Neural progenitor cell (in vitro differentiated cells): ENCODE data around the gene CELF5.

Experiments used
- CTCF ChIP-seq: fragments of 200-600 bp; sonication (generic); IDR thresholded peaks from 2 replicates; pipeline ENCODE4 v1.5.1; 2017; ENCODE audit warnings: antibody characterized with exemption, mild to moderate bottlenecking
- EZH2 ChIP-seq: fragments of 200-600 bp; sonication (generic); IDR thresholded peaks from 2 replicates; pipeline ENCODE4 v1.6.1; 2017; ENCODE audit warnings: antibody characterized with exemption, mild to moderate bottlenecking, moderate library complexity
- EZH2phosphoT487 ChIP-seq: fragments of 200-600 bp; sonication (generic); IDR thresholded peaks from 2 replicates; pipeline ENCODE4 v1.6.1; 2017; ENCODE audit warnings: antibody characterized with exemption

- TF ChIP-seq EZH2 = no peak
- TF ChIP-seq CTCF = no peak
- TF ChIP-seq EZH2phosphoT487 = no peak
These were observed 22.1 kb upstream of the CELF5 start for GRCh38 chr19:3202346-3202745.
